Lower leg skin (tissue), 4 donors: ENCODE measurements around the gene ZFAND6. TPM values are rescaled to one million over a fixed set of nuclear protein-coding genes. Genes with fewer than 3 reads are reported as not detected.
A peak's percentile ranks its signal among the peaks of the same experiment; 100 is the strongest.
"Not testable (repeated sequence)": the region's sequence is repeated elsewhere in the genome, so short reads cannot be mapped to it uniquely, and the experiment has no call there.

Source experiments
- DNase-seq, 2 donors: peaks; one replicate each; pipeline ENCODE4 v3.0.0-alpha.2; 2019; ENCODE audit warnings: low spot score in 2 of 2
- H3K4me3 ChIP-seq: fragments of 200-600 bp; sonication (generic); 2 replicates; pipeline ENCODE4 v1.5.1; 2017; ENCODE audit warnings: mild to moderate bottlenecking, low read depth; ENCODE audit not compliant: poor library complexity, severe bottlenecking
- POLR2A ChIP-seq, 2 donors: fragments of 450-650 bp; IDR thresholded peaks; one replicate each; pipeline ENCODE4 v1.6.1; 2016 to 2017; ENCODE audit warnings: antibody characterized with exemption in 2 of 2, mild to moderate bottlenecking in 1 of 2, moderate library complexity in 1 of 2
- WGBS, 2 donors: methylation state at CpG; one replicate each; pipeline ENCODE4 v1.1.5; 2018; 5-methylcytosine and 5-hydroxymethylcytosine counted together
- intact Hi-C: fragments of 100-400 bp; cut with DNase I; formaldehyde crosslinking; loops from one replicate; pipeline ENCODE4 v1.15.0; 2023; ENCODE audit warnings: low total_unique reads
- total RNA-seq, 4 donors: library from RNA; depleted of rRNA; stranded (reverse); fragments of >200 nt; gene quantifications; one replicate each; pipeline ENCODE4 v1.1.0, GENCODE V29; 2016
- TF ChIP-seq, protein P1 (sequence below), 3 donors: fragments of 450-650 bp; IDR thresholded peaks; one replicate each; pipeline ENCODE4 v1.5.1; 2016; ENCODE audit warnings: antibody characterized with exemption in 3 of 3, mild to moderate bottlenecking in 3 of 3, moderate library complexity in 2 of 3

Gene ZFAND6
- total RNA-seq, 4 donors from 2014 or later, result 95.6 to 139 (median 107) TPM

- 88 to 89% methylated on average over 2 of the region's 2 CpGs for WGBS, 2 donors
- H3K4me3 ChIP-seq, result no peak overlapping the region
- intact Hi-C loops, result no loop called here
- TF ChIP-seq, protein P1, sequence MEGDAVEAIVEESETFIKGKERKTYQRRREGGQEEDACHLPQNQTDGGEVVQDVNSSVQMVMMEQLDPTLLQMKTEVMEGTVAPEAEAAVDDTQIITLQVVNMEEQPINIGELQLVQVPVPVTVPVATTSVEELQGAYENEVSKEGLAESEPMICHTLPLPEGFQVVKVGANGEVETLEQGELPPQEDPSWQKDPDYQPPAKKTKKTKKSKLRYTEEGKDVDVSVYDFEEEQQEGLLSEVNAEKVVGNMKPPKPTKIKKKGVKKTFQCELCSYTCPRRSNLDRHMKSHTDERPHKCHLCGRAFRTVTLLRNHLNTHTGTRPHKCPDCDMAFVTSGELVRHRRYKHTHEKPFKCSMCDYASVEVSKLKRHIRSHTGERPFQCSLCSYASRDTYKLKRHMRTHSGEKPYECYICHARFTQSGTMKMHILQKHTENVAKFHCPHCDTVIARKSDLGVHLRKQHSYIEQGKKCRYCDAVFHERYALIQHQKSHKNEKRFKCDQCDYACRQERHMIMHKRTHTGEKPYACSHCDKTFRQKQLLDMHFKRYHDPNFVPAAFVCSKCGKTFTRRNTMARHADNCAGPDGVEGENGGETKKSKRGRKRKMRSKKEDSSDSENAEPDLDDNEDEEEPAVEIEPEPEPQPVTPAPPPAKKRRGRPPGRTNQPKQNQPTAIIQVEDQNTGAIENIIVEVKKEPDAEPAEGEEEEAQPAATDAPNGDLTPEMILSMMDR (IDR thresholded peaks at IDR 0.05), result no peak
- TF ChIP-seq POLR2A (IDR thresholded peaks at IDR 0.05), result no peak
- DNase-seq, result peak in 1 of 2 donors; percentile 21
These were observed 44.3 kb upstream of the ZFAND6 start for GRCh38 chr15:80015156-80015555.

DNA sequence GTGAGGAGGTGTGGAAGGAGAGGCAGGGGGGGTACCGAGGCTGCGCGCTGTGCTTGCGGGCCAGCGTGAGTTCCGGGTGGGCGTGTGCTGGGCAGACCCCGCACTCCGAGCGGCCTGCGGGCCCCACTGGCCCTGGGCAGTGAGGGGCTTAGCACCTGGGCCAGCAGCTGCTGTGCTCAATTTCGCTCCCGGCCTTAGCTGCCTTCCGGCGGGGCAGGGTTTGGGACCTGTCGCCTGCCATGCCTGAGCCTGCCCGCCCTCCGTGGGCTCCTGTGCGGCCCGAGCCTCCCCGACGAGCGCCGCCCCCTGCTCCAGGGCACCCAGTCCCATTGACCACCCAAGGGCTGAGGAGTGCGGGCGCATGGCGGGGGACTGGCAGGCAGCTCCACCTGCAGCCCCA lies 43.0 kb upstream of the ZFAND6 start:
- peak in 1 of 2 donors; percentile 42 for DNase-seq
- 100% methylated on average over 3 of the region's 27 CpGs; no CpG with 5 or more reads in 1 of the 2 donors for WGBS, 2 donors
- intact Hi-C loops, H3K4me3 ChIP-seq: not testable (repeated sequence)

- WGBS, 2 donors, result 89 to 92% methylated on average over 8 of the region's 8 CpGs
- DNase-seq, result peak in 1 of 2 donors; percentile 8
- H3K4me3 ChIP-seq, intact Hi-C loops: not testable (repeated sequence)
These were observed 42.3 kb upstream of the ZFAND6 start for GRCh38 chr15:80017139-80017538.

- no peak overlapping the region for H3K4me3 ChIP-seq
- peak in 1 of 2 donors; percentile 34 for DNase-seq
- no peak for TF ChIP-seq POLR2A (IDR thresholded peaks at IDR 0.05)
- TF ChIP-seq, protein P1 (IDR thresholded peaks at IDR 0.05), result no peak
- intact Hi-C loops, result no loop called here
- 91 to 94% methylated on average over 8 of the region's 8 CpGs for WGBS, 2 donors
These were observed 40.2 kb upstream of the ZFAND6 start for GRCh38 chr15:80019168-80019745.

GRCh38 chr15:80020149-80020548 lies 39.3 kb upstream of the ZFAND6 start:
- DNase-seq, intact Hi-C loops, H3K4me3 ChIP-seq: not testable (repeated sequence)
- WGBS, 2 donors, result 90 to 93% methylated on average over 6 of the region's 6 CpGs

- intact Hi-C loops, result no loop called here
- TF ChIP-seq, protein P1 (IDR thresholded peaks at IDR 0.05), result no peak
- no peak for TF ChIP-seq POLR2A (IDR thresholded peaks at IDR 0.05)
- H3K4me3 ChIP-seq, result no peak overlapping the region
- WGBS, 2 donors, result 88 to 91% methylated on average over 3 of the region's 3 CpGs
- DNase-seq, result no peak
These were observed 38.7 kb upstream of the ZFAND6 start for GRCh38 chr15:80020731-80021130.

GRCh38 chr15:80026310-80026709 lies 33.2 kb upstream of the ZFAND6 start:
- H3K4me3 ChIP-seq, result no peak overlapping the region
- intact Hi-C loops, result no loop called here
- TF ChIP-seq, protein P1 (IDR thresholded peaks at IDR 0.05), result no peak
- no peak for TF ChIP-seq POLR2A (IDR thresholded peaks at IDR 0.05)
- DNase-seq, result no peak
- WGBS, 2 donors, result 66 to 80% methylated on average over 3 of the region's 3 CpGs
